Activated CD8-positive, alpha-beta T cell treated with anti-CD3 and anti-CD28 coated beads for 36 hours (primary cell): ENCODE data around the gene HSD3B1. TPM values are rescaled to one million over a fixed set of nuclear protein-coding genes. Genes with fewer than 3 reads are reported as not detected.
"Not testable (repeated sequence)": the region's sequence is repeated elsewhere in the genome, so short reads cannot be mapped to it uniquely, and the experiment has no call there.

Experiments
- ATAC-seq: fragments of 200-7000 bp; cut with Tn5 transposase; one replicate; pipeline ENCODE4 v1.10.0; 2021; ENCODE audit warnings: mild to moderate bottlenecking, moderate library complexity
- CTCF ChIA-PET: fragments of 350-600 bp; sonication (Branson Sonifier 250); formaldehyde crosslinking; loops from one replicate; lab custom pipeline; 2021; ENCODE audit warnings: antibody characterized with exemption; lab: Charles Lee
- POLR2A ChIA-PET: fragments of 350-600 bp; sonication (Branson Sonifier 250); formaldehyde crosslinking; loops from one replicate; lab custom pipeline; 2021; ENCODE audit warnings: antibody characterized with exemption; lab: Charles Lee
- DNase-seq: peaks from one replicate; pipeline ENCODE4 v3.0.0-alpha.2; 2020
- H3K27ac Mint-ChIP-seq: one replicate; pipeline ENCODE4 v1.8.0; 2021; ENCODE audit warnings: mild to moderate bottlenecking, mixed read lengths
- H3K27me3 Mint-ChIP-seq: one replicate; pipeline ENCODE4 v1.8.0; 2021; ENCODE audit warnings: mixed read lengths
- H3K36me3 Mint-ChIP-seq: one replicate; pipeline ENCODE4 v1.8.0; 2021; ENCODE audit warnings: low read depth, mixed read lengths
- H3K4me1 Mint-ChIP-seq: one replicate; pipeline ENCODE4 v1.8.0; 2021; ENCODE audit warnings: low read depth, mixed read lengths
- H3K4me3 Mint-ChIP-seq: one replicate; pipeline ENCODE4 v1.8.0; 2021; ENCODE audit warnings: mild to moderate bottlenecking, moderate library complexity, mixed read lengths
- H3K9me3 Mint-ChIP-seq: one replicate; pipeline ENCODE4 v1.8.0; 2021; ENCODE audit warnings: mixed read lengths
- intact Hi-C: fragments of 100-400 bp; cut with micrococcal nuclease; formaldehyde crosslinking; loops from one replicate; pipeline ENCODE4 v1.10.0; 2022
- total RNA-seq, 2 experiments: library from RNA; stranded (reverse); gene quantifications; one replicate each; pipeline ENCODE4 v1.2.3, GENCODE V29; 2021
- TF ChIP-seq, protein P1 (sequence below): fragments of 200-600 bp; IDR thresholded peaks from one replicate; pipeline ENCODE4 v1.8.0; 2022; ENCODE audit warnings: antibody characterized with exemption, mild to moderate bottlenecking

Gene HSD3B1
- total RNA-seq, 2 experiments from 2014 or later, result not detected

DNA sequence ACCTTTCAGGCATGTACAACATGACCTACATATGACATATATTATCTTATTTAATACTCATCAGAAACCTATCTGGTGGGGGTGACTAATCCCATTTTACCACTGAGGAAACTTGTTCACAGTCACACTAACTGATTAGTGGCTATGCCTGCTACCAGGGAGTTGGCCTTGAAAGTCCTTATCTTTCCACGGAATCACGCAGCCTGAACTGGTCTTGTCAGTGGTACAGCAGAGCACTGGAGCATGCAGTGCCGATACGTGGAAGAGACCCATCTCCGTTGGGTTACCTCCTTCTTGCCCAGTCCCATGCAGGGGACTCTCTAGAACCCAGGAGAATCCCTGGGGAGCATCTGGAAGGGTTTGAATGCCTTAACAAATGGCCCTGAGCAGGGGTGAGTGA, 8.2 kb downstream of the HSD3B1 start:
- intact Hi-C loops, result no loop called here
- Mint-ChIP-seq H3K27ac (no peak overlapping the region), H3K9me3 (no peaks in the 10 kb centered on the region), H3K36me3 (no peaks in the 10 kb centered on the region), H3K27me3 (peaks cover 17% of the 10 kb centered on the region), H3K4me1 (no peaks in the 10 kb centered on the region), H3K4me3 (no peak overlapping the region)
- no peak for DNase-seq
- ChIA-PET CTCF (no interaction called here), POLR2A (no interaction called here)
- TF ChIP-seq, protein P1, sequence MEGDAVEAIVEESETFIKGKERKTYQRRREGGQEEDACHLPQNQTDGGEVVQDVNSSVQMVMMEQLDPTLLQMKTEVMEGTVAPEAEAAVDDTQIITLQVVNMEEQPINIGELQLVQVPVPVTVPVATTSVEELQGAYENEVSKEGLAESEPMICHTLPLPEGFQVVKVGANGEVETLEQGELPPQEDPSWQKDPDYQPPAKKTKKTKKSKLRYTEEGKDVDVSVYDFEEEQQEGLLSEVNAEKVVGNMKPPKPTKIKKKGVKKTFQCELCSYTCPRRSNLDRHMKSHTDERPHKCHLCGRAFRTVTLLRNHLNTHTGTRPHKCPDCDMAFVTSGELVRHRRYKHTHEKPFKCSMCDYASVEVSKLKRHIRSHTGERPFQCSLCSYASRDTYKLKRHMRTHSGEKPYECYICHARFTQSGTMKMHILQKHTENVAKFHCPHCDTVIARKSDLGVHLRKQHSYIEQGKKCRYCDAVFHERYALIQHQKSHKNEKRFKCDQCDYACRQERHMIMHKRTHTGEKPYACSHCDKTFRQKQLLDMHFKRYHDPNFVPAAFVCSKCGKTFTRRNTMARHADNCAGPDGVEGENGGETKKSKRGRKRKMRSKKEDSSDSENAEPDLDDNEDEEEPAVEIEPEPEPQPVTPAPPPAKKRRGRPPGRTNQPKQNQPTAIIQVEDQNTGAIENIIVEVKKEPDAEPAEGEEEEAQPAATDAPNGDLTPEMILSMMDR, result no peak
- ATAC-seq, result no peak

DNA sequence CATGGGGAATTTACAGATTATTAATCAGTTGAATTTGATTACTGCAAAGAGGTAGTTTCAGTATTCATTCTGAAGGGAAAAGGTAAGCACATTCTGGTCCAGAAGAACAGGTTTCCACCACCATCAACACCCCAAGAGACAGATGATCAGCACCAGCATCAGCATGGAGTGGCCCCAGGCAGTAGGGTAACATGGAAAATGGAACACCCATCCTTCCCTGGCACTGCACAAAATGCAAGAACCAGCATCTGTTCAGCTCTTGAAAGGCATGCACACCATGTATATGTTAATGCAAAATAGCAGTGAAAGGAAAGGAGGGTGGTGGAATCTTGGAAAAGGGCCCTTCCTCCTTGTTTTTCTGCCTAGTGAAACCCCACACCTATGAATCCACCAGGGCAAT, 9.2 kb downstream of the HSD3B1 start:
- ChIA-PET POLR2A (no interaction called here), CTCF (no interaction called here)
- Mint-ChIP-seq H3K27ac (no peak overlapping the region), H3K27me3 (peaks cover 20% of the 10 kb centered on the region), H3K4me1 (no peaks in the 10 kb centered on the region), H3K9me3 (no peaks in the 10 kb centered on the region), H3K36me3 (no peaks in the 10 kb centered on the region), H3K4me3 (no peak overlapping the region)
- no peak for DNase-seq
- intact Hi-C loops, result no loop called here
- TF ChIP-seq, protein P1, result no peak
- ATAC-seq, result no peak

DNA sequence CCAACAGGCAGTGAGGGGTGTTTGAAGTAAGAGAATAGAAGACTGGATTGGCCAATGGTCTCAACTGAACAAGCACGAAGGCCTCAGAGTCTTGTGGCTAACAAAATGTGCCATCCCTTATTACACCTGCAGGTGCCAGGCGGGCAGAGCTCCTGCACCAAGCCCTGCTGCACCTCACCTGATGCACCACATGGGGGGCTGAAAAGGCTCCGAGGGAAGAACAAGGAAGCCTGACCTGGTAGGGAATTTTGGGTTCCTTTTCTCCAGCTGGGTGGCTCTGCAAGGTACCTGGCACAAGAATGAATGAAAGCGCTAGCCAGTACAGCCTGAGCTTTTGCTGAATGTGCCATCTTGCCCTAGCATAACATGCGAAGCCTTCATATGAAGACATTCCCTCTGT, 9.7 kb downstream of the HSD3B1 start:
- Mint-ChIP-seq H3K4me1 (no peaks in the 10 kb centered on the region), H3K36me3 (no peaks in the 10 kb centered on the region), H3K27ac (no peak overlapping the region), H3K27me3 (peaks cover 17% of the 10 kb centered on the region), H3K9me3 (no peaks in the 10 kb centered on the region), H3K4me3 (no peak overlapping the region)
- CTCF ChIA-PET, result interaction anchor here (1.3 kb wide), 1 partner anchor 159 kb away, joined by 3 read pairs; no protein-coding TSS in a partner anchor
- TF ChIP-seq, protein P1, result no peak
- DNase-seq, result no peak
- POLR2A ChIA-PET, result no interaction called here
- no peak for ATAC-seq
- intact Hi-C loops, result no loop called here

DNA sequence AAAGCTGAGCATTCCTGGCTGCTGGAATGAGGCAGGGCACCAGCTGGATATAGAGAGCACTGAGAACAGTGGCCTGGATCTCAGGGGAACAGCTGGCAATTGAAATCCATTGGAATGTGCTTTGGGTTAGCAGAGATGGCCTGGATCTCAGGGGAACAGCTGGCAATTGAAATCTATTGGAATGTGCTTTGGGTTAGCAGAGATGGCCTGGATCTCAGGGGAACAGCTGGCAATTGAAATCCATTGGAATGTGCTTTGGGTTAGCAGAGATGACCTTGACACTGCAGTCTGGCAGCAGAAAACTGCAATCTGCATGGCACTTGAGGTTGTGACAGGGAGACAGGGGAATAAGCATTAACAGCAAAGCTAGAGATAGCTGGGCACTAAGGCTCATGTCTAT, 10.7 kb downstream of the HSD3B1 start:
- intact Hi-C loops, H3K4me3 Mint-ChIP-seq, DNase-seq, H3K36me3 Mint-ChIP-seq, POLR2A ChIA-PET, ATAC-seq, H3K27ac Mint-ChIP-seq, H3K9me3 Mint-ChIP-seq, H3K4me1 Mint-ChIP-seq: not testable (repeated sequence)
- CTCF ChIA-PET, result interaction anchor here (1.3 kb wide), 1 partner anchor 158 kb away, joined by 3 read pairs; no protein-coding TSS in a partner anchor
- H3K27me3 Mint-ChIP-seq, result peaks cover 16% of the 10 kb centered on the region

DNA sequence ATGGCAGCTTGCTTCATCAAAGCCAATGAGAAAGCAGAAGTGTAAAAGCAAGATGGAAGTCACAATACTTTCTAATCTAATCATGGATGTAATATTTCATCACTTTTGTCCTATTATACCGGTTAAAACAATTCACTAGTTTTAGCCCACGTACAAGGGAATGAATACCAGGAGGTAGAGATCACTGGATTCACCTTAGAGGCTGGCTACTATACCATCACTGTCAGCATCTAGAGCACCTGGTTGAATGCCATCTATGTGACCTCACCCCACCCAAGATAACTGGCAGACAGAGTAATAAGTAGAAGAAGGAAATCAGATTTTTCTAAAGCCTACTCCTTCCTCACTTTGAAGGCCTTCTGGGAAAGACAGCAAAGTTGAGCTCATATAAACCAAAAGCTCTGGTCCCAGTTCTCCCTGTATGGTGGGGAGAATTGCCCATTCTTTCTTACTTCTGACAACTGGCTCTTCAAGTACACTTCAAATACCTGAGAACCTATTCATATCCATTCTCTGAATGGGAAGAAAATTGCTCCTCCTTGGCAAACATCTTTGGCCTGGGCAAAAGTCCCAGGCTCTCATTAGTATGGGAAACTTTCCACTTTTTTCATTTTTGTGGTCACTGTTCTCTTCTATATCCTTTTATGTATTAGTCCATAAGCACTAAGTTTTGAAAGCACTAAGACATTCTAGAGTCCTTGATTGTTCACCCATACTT, 24.8 kb downstream of the HSD3B1 start:
- H3K4me1 Mint-ChIP-seq, result no peaks in the 10 kb centered on the region
- ATAC-seq (no peak), DNase-seq (no peak)
- intact Hi-C loops, result no loop called here
- CTCF ChIA-PET, result no interaction called here
- POLR2A ChIA-PET, result no interaction called here
- H3K9me3 Mint-ChIP-seq, result no peaks in the 10 kb centered on the region
- no peak overlapping the region for H3K27ac Mint-ChIP-seq
- no peaks in the 10 kb centered on the region for H3K36me3 Mint-ChIP-seq
- H3K27me3 Mint-ChIP-seq, result peaks cover 8% of the 10 kb centered on the region
- TF ChIP-seq, protein P1, result no peak
- H3K4me3 Mint-ChIP-seq, result no peak overlapping the region
